NCI-H2227 treated with DMSO at 0.1 percent for 48 hours (cell line): Measurements from ENCODE around the gene AKAIN1.

Experiments used
- DNase-seq: peaks from one replicate; lab custom pipeline; 2025; lab: John Stamatoyannopoulos, UW

AKAIN1 gene

GRCh38 chr18:5159080-5159479 is 38.0 kb downstream of the AKAIN1 start:
- DNase-seq = no peak

GRCh38 chr18:5158587-5158986 is 38.5 kb downstream of the AKAIN1 start:
- DNase-seq = no peak

- no peak for DNase-seq
Observed at GRCh38 chr18:5158172-5158571, 38.9 kb downstream of the AKAIN1 start.

GRCh38 chr18:5155907-5156287 is 41.2 kb downstream of the AKAIN1 start:
- no peak for DNase-seq

GRCh38 chr18:5155218-5155906 is 41.7 kb downstream of the AKAIN1 start:
- DNase-seq = no peak

GRCh38 chr18:5152343-5153020 is 44.6 kb downstream of the AKAIN1 start:
- no peak for DNase-seq

- DNase-seq = no peak
Observed at GRCh38 chr18:5150894-5151293, 46.2 kb downstream of the AKAIN1 start.

- no peak for DNase-seq
Observed at GRCh38 chr18:5146093-5146492, 51.0 kb downstream of the AKAIN1 start.

GRCh38 chr18:5145168-5145825 is 51.8 kb downstream of the AKAIN1 start:
- DNase-seq = no peak

GRCh38 chr18:5144629-5145028 is 52.4 kb downstream of the AKAIN1 start:
- no peak for DNase-seq

GRCh38 chr18:5142859-5143258 is 54.2 kb downstream of the AKAIN1 start:
- DNase-seq = no peak

GRCh38 chr18:5142131-5142530 is 54.9 kb downstream of the AKAIN1 start:
- DNase-seq = no peak

GRCh38 chr18:5137261-5137660 is 59.8 kb downstream of the AKAIN1 start:
- DNase-seq = no peak

- no peak for DNase-seq
Observed at GRCh38 chr18:5132987-5133386, 64.1 kb downstream of the AKAIN1 start.

GRCh38 chr18:5122272-5122671 is 74.8 kb downstream of the AKAIN1 start:
- no peak for DNase-seq

GRCh38 chr18:5110266-5110665 is 86.8 kb downstream of the AKAIN1 start:
- no peak for DNase-seq

GRCh38 chr18:5107988-5108387 is 89.1 kb downstream of the AKAIN1 start:
- DNase-seq = no peak

- DNase-seq = no peak
Observed at GRCh38 chr18:5106730-5107129, 90.3 kb downstream of the AKAIN1 start.

GRCh38 chr18:5104246-5104645 is 92.8 kb downstream of the AKAIN1 start:
- no peak for DNase-seq

GRCh38 chr18:5103693-5104092 is 93.4 kb downstream of the AKAIN1 start:
- no peak for DNase-seq

- DNase-seq = no peak
Observed at GRCh38 chr18:5103286-5103685, 93.8 kb downstream of the AKAIN1 start.

GRCh38 chr18:5097116-5097703 is 99.8 kb downstream of the AKAIN1 start:
- DNase-seq = no peak

GRCh38 chr18:5095239-5095638 is 101.8 kb downstream of the AKAIN1 start:
- DNase-seq = no peak
